ENCODE data around the gene PHPT1. TPM values are rescaled to one million over a fixed set of nuclear protein-coding genes. Genes with fewer than 3 reads are reported as not detected.

The PHPT1 gene
- total and polyA plus RNA-seq, 2 of the 13 experiments (the other 11 are each of a cell fraction or from before 2014, with no cell fraction given): 189 to 192 TPM

GRCh38 chr9:136865041-136865767 lies 16.0 kb downstream of the PHPT1 start:
- intact Hi-C loops (cut with micrococcal nuclease; ENCODE audit: unreplicated experiment) (no loop called here), in situ Hi-C loops (cut with HindIII; ENCODE audit: extremely low pct_ligation_motif_present, low pct_unique_long_range_greater_than_20kb) (no loop called here)
- Histone ChIP-seq H3K4me3 (replicated peaks in 1 of 3; ENCODE audit: insufficient read depth in 1 of 3, low read depth in 2 of 3, low read length in 3 of 3) (peak overlapping the region; percentile 81 to 87 (median 87)), H3K27me3 (ENCODE audit: control insufficient read depth in 1 of 2, insufficient read depth in 2 of 2, low read length in 2 of 2) (no peaks in the 10 kb centered on the region), H3K36me3 (replicated peaks in 1 of 2; ENCODE audit: control insufficient read depth in 1 of 2, insufficient read depth in 2 of 2, low read length in 2 of 2) (peaks cover 16 to 37% of the 10 kb centered on the region in 2 experiments), H3K4me1 (ENCODE audit: insufficient read depth, low read length) (peaks cover 35% of the 10 kb centered on the region), H4K20me1 (ENCODE audit: insufficient read depth, low read length) (0 out of 2 replicates have a peak, but pooled peaks cover 7% of the 10 kb centered on the region), H2AFZ (ENCODE audit: low read length) (no peak overlapping the region), H3K27ac (ENCODE audit: extremely low read length, insufficient read depth, low read length) (peak overlapping the region; percentile 38), H3K4me2 (ENCODE audit: low read depth, low read length) (peak overlapping the region; percentile 83), H3K79me2 (ENCODE audit: insufficient read depth, low read length) (peaks cover 20% of the 10 kb centered on the region), H3K9ac (ENCODE audit: insufficient read depth, low read depth, low read length) (peak overlapping the region; percentile 90), H3K9me3 (ENCODE audit: low read length) (no peaks in the 10 kb centered on the region)
- CTCF ChIA-PET (ENCODE audit: low intra/inter-chr PET ratio, low total read pairs): no interaction called here
- 0 out of 2 replicates have a peak, but pooled peaks have one; percentile 16 for TF ChIP-seq SAP130 (CRISPR knock-in tag; IDR thresholded peaks at IDR 0.05; ENCODE audit: low read depth)
- no peak for TF ChIP-seq RCOR2 (CRISPR knock-in tag; IDR thresholded peaks at IDR 0.05)
- 0 out of 2 replicates have a peak, but pooled peaks have one; percentile 24 for TF ChIP-seq ZNF501 (CRISPR knock-in tag; IDR thresholded peaks at IDR 0.05)
- TF ChIP-seq RBM22 (optimal IDR thresholded peaks at IDR 0.05; ENCODE audit: low read length): peak; percentile 65
- TF ChIP-seq THAP11 (CRISPR knock-in tag; IDR thresholded peaks at IDR 0.05): 0 out of 2 replicates have a peak, but pooled peaks have one; percentile 18
- TF ChIP-seq CEBPB (IDR thresholded peaks at IDR 0.05; ENCODE audit: borderline replicate concordance, low read depth, low read length): 0 out of 2 replicates have a peak, but pooled peaks have one; percentile 10
- no peak for TF ChIP-seq RFX1 (IDR thresholded peaks at IDR 0.05)
- no peak for TF ChIP-seq ZNF142 (CRISPR knock-in tag; IDR thresholded peaks at IDR 0.05)
- TF ChIP-seq ATF4 (CRISPR knock-in tag; IDR thresholded peaks at IDR 0.05): peak in 1 of 2 experiments; percentile 90; a peak in 2 of 4 replicates
- no peak for TF ChIP-seq MXD1 (CRISPR knock-in tag; IDR thresholded peaks at IDR 0.05)
- TF ChIP-seq CEBPG (CRISPR knock-in tag; IDR thresholded peaks at IDR 0.05): peak; percentile 48; the same call in 1 of the 2 replicates
- peak; percentile 30; the same call in 1 of the 2 replicates for TF ChIP-seq ZFY (CRISPR knock-in tag; IDR thresholded peaks at IDR 0.05)
- TF ChIP-seq ZNF572 (CRISPR knock-in tag; IDR thresholded peaks at IDR 0.05): 0 out of 2 replicates have a peak, but pooled peaks have one; percentile 33
- TF ChIP-seq POLR2G (IDR thresholded peaks at IDR 0.05; ENCODE audit: low read depth, low read length): 0 out of 2 replicates have a peak, but pooled peaks have one; percentile 40
- peak; percentile 38 for TF ChIP-seq FOSL2 (CRISPR knock-in tag; IDR thresholded peaks at IDR 0.05)
- 0 out of 4 replicates have a peak, but pooled peaks of 1 of the 2 experiments have one; percentile 18 for TF ChIP-seq POLR2A (IDR thresholded peaks at IDR 0.05; ENCODE audit: insufficient read depth in 1 of 2, low read depth in 2 of 2, low read length in 2 of 2)
- no peak for TF ChIP-seq ESRRA (CRISPR knock-in tag; IDR thresholded peaks at IDR 0.05; ENCODE audit: low read depth)
- TF ChIP-seq ZNF724P (CRISPR knock-in tag; IDR thresholded peaks at IDR 0.05; ENCODE audit: borderline replicate concordance): 0 out of 2 replicates have a peak, but pooled peaks have one; percentile 36
- ATAC-seq (peak; percentile 5), FAIRE-seq (no peak), DNase-seq (ENCODE audit: low spot score) (no peak)
- POLR2A ChIA-PET: interaction anchor here (0.6 to 1.4 kb wide), 3 partner anchors 10 to 18 kb away, joined by 3 to 6 read pairs (median 5); no protein-coding TSS in a partner anchor
- BruUV-seq (replicated peaks): no TSS peak
- WGBS (ENCODE audit: low lambda C conversion rate): 27% methylated on average over 7 of the region's 11 CpGs

Measured in HepG2 (cell line).